ENCODE measurements around the gene KCNJ1.

DNA sequence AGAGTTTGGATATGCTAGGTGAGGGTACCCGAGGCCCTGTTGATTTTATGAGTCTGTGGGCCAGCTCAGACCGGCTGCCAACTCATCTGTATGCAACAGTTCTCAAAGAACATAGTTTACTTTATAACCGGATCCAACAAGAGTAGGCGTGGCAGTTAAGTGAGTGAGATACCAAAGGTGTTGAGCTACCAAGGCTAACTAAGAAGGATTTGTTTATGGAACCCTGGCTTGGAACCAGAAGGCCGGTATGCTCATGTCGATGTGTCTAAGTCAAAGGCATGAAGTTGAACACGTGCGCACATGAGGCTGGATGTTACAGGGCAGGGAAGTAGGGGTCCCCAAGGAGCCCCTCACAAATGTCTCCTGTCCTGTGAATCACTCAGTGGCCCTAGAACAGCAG is at the start of gene KCNJ1:
- no peak for TF ChIP-seq CTCF (IDR thresholded peaks at IDR 0.05)
- TF ChIP-seq POLR2A (IDR thresholded peaks at IDR 0.05): no peak

All from right lobe of liver (tissue), 4 donors.